NT2/D1 (cell line): ENCODE results near the gene DUS1L.

Experiments used
- SUZ12 ChIP-seq: IDR thresholded peaks from 2 replicates; pipeline ENCODE4 v1.6.1; 2011; ENCODE audit not compliant: insufficient read length, insufficient read depth; ENCODE audit errors: extremely low read depth
- YY1 ChIP-seq: IDR thresholded peaks from 2 replicates; pipeline ENCODE4 v1.6.1; 2011; ENCODE audit not compliant: insufficient read length, insufficient read depth

GRCh38 chr17:82021107-82021899 lies 44.3 kb downstream of the DUS1L start:
- TF ChIP-seq SUZ12 (no peak), YY1 (no peak)
